ENCODE data around the gene FOXR2.

The FOXR2 gene

DNA sequence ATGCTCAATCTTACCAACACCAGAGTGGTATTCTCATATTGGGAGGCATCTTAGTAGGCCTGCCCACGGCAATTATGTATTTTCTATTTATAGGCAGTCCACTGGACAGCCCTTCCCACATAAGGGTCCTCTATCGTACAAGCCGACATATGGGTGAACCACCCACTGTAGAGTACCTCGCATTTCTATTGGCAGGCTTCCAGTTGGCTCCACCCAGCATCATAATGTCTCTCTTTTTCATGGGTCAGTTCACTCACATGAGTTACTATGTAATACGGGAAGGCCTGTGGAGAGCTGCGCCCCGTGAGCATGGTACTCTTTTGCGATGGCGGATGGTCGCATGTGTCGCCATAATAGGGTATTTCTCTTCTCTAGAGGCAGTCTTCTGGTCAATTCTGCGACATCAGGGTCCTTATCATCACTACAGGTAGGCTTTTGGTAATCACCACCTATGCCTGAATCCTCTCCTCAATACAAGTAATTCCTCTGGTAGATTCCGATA, 29.4 kb upstream of the FOXR2 start:
- H3K27ac ChIP-seq (replicated peaks; ENCODE audit: low read length) = no peak overlapping the region

DNA sequence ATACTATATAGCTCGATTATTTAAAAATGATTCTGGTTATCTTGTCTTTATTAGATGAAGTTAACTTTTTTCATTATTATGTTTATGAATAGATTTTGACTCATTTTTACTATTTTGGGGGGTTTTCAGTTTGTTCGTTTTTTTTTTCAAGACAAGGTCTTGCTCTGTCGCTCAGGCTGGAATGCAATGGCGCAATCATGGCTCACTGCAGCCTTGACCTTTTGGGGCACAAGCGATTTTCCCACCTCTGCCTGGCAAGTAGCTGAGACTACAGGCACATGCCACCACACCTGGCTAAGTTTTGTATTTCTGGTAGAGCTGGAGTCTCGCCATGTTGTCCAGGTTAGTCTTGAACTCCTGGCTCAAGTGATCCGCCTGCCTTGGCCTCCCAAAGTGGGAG, 24.9 kb upstream of the FOXR2 start:
- H3K4ac ChIP-seq (ENCODE audit: low read length) = no peak overlapping the region
- H3K27ac ChIP-seq (replicated peaks; ENCODE audit: low read length) = no peak overlapping the region
- H3K9ac ChIP-seq (ENCODE audit: low read depth, low read length, poor library complexity) = no peak overlapping the region
- H3K79me1 ChIP-seq (ENCODE audit: low read depth, low read length) = no peaks in the 10 kb centered on the region
- H2BK5ac ChIP-seq (ENCODE audit: low read length) = no peak overlapping the region
- no CpG with 5 or more reads among the region's 7 CpGs for WGBS, 2 donors (ENCODE audit: extremely low coverage in 2 of 2, insufficient read length in 2 of 2, insufficient replicate concordance in 1 of 2)
- no peak overlapping the region for H4K91ac ChIP-seq (ENCODE audit: low read depth, low read length, poor library complexity)
- no peak overlapping the region for H3K4me2 ChIP-seq (ENCODE audit: insufficient read depth, low read length, poor library complexity, severe bottlenecking)
- no peak overlapping the region for H2AK5ac ChIP-seq (ENCODE audit: low read depth, low read length)
- H4K8ac ChIP-seq (ENCODE audit: low read depth, low read length) = no peak overlapping the region
- no peaks in the 10 kb centered on the region for H3K9me3 ChIP-seq (replicated peaks in 1 of 2; ENCODE audit: control insufficient read depth in 2 of 2, insufficient read depth in 1 of 2, low read depth in 1 of 2, low read length in 2 of 2)
- H3K23ac ChIP-seq (ENCODE audit: low read depth, low read length, poor library complexity) = no peak overlapping the region
- no peaks in the 10 kb centered on the region for H3K4me1 ChIP-seq (ENCODE audit: control insufficient read depth in 2 of 2, insufficient read depth in 1 of 2, low read depth in 1 of 2, low read length in 2 of 2)
- H3K4me3 ChIP-seq (ENCODE audit: low read length in 2 of 2) = no peak overlapping the region
- H2BK15ac ChIP-seq (ENCODE audit: low read length) = no peak overlapping the region
- H2BK120ac ChIP-seq (ENCODE audit: low read depth, low read length) = no peak overlapping the region
- H3K36me3 ChIP-seq (replicated peaks in 1 of 2; ENCODE audit: control insufficient read depth in 2 of 2, insufficient read depth in 2 of 2, low read length in 2 of 2) = no peaks in the 10 kb centered on the region
- no peak overlapping the region for H2AFZ ChIP-seq (ENCODE audit: low read length)
- H3K14ac ChIP-seq (ENCODE audit: low read length) = no peak overlapping the region
- H3K27me3 ChIP-seq (ENCODE audit: control insufficient read depth in 3 of 3, insufficient read depth in 3 of 3, low read depth in 1 of 3, low read length in 3 of 3) = no peaks in the 10 kb centered on the region
- DNase-seq (ENCODE audit: low spot score) = no peak
- no peak overlapping the region for H2BK12ac ChIP-seq (ENCODE audit: low read length)
- no peak overlapping the region for H3K18ac ChIP-seq (ENCODE audit: low read length)

More for the DNA sequence above, 29.4 kb upstream of the FOXR2 start:
- Histone ChIP-seq H4K91ac (ENCODE audit: low read depth, low read length, poor library complexity) (no peak overlapping the region), H2AFZ (ENCODE audit: low read length) (no peak overlapping the region), H3K23ac (ENCODE audit: low read depth, low read length, poor library complexity) (no peak overlapping the region), H3K4me3 (ENCODE audit: low read length in 2 of 2) (no peak overlapping the region), H3K4ac (ENCODE audit: low read length) (no peak overlapping the region), H2BK120ac (ENCODE audit: low read depth, low read length) (no peak overlapping the region), H3K4me1 (ENCODE audit: control insufficient read depth in 2 of 2, insufficient read depth in 1 of 2, low read depth in 1 of 2, low read length in 2 of 2) (no peaks in the 10 kb centered on the region), H3K14ac (ENCODE audit: low read length) (no peak overlapping the region), H4K8ac (ENCODE audit: low read depth, low read length) (no peak overlapping the region), H2BK15ac (ENCODE audit: low read length) (no peak overlapping the region), H3K9me3 (replicated peaks in 1 of 2; ENCODE audit: control insufficient read depth in 2 of 2, insufficient read depth in 1 of 2, low read depth in 1 of 2, low read length in 2 of 2) (no peaks in the 10 kb centered on the region), H3K4me2 (ENCODE audit: insufficient read depth, low read length, poor library complexity, severe bottlenecking) (no peak overlapping the region), H3K27me3 (ENCODE audit: control insufficient read depth in 3 of 3, insufficient read depth in 3 of 3, low read depth in 1 of 3, low read length in 3 of 3) (no peaks in the 10 kb centered on the region), H2BK5ac (ENCODE audit: low read length) (no peak overlapping the region), H3K36me3 (replicated peaks in 1 of 2; ENCODE audit: control insufficient read depth in 2 of 2, insufficient read depth in 2 of 2, low read length in 2 of 2) (no peaks in the 10 kb centered on the region), H3K79me1 (ENCODE audit: low read depth, low read length) (no peaks in the 10 kb centered on the region), H3K18ac (ENCODE audit: low read length) (no peak overlapping the region), H2BK12ac (ENCODE audit: low read length) (no peak overlapping the region), H2AK5ac (ENCODE audit: low read depth, low read length) (no peak overlapping the region), H3K9ac (ENCODE audit: low read depth, low read length, poor library complexity) (no peak overlapping the region)
- DNase-seq (ENCODE audit: low spot score) = no peak
- WGBS, 2 donors (ENCODE audit: extremely low coverage in 2 of 2, insufficient read length in 2 of 2, insufficient replicate concordance in 1 of 2) = no CpG with 5 or more reads among the region's 13 CpGs

DNA sequence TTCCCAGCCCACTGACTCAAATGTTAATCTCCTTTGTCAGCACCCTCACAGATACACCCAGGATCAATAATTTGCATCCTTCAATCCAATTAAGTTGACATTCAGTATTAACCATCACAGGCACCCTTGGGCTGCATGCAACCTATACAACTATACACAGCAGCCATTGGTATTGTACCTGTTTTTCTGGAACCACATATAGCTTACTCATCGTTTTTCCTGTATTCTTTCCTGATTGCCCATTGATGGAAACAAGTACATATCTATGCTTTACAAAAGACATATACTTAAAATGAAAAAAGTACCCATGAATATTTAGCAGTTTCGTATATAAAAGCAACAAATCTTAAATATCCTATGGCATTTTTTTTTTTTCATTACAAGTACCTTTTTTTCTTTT, 3.7 kb upstream of the FOXR2 start:
- no peak overlapping the region for H4K8ac ChIP-seq (ENCODE audit: low read depth, low read length)
- H2AK5ac ChIP-seq (ENCODE audit: low read depth, low read length) = no peak overlapping the region
- H3K79me1 ChIP-seq (ENCODE audit: low read depth, low read length) = no peaks in the 10 kb centered on the region
- no peak overlapping the region for H2BK120ac ChIP-seq (ENCODE audit: low read depth, low read length)
- H2BK12ac ChIP-seq (ENCODE audit: low read length) = no peak overlapping the region
- H3K4ac ChIP-seq (ENCODE audit: low read length) = no peak overlapping the region
- no peak for DNase-seq (ENCODE audit: low spot score)
- no peaks in the 10 kb centered on the region for H3K4me1 ChIP-seq (ENCODE audit: control insufficient read depth in 2 of 2, insufficient read depth in 1 of 2, low read depth in 1 of 2, low read length in 2 of 2)
- no peaks in the 10 kb centered on the region for H3K36me3 ChIP-seq (replicated peaks in 1 of 2; ENCODE audit: control insufficient read depth in 2 of 2, insufficient read depth in 2 of 2, low read length in 2 of 2)
- no peak overlapping the region for H3K23ac ChIP-seq (ENCODE audit: low read depth, low read length, poor library complexity)
- H2BK15ac ChIP-seq (ENCODE audit: low read length) = no peak overlapping the region
- H3K27ac ChIP-seq (replicated peaks; ENCODE audit: low read length) = no peak overlapping the region
- no CpG with 5 or more reads among the region's 2 CpGs for WGBS, 2 donors (ENCODE audit: extremely low coverage in 2 of 2, insufficient read length in 2 of 2, insufficient replicate concordance in 1 of 2)
- H2BK5ac ChIP-seq (ENCODE audit: low read length) = no peak overlapping the region
- H4K91ac ChIP-seq (ENCODE audit: low read depth, low read length, poor library complexity) = no peak overlapping the region
- no peak overlapping the region for H3K14ac ChIP-seq (ENCODE audit: low read length)
- no peak overlapping the region for H3K9ac ChIP-seq (ENCODE audit: low read depth, low read length, poor library complexity)
- H3K9me3 ChIP-seq (replicated peaks in 1 of 2; ENCODE audit: control insufficient read depth in 2 of 2, insufficient read depth in 1 of 2, low read depth in 1 of 2, low read length in 2 of 2) = peaks cover 0 to 4% of the 10 kb centered on the region in 2 donors
- H3K27me3 ChIP-seq (ENCODE audit: control insufficient read depth in 3 of 3, insufficient read depth in 3 of 3, low read depth in 1 of 3, low read length in 3 of 3) = no peaks in the 10 kb centered on the region
- no peak overlapping the region for H2AFZ ChIP-seq (ENCODE audit: low read length)
- no peak overlapping the region for H3K18ac ChIP-seq (ENCODE audit: low read length)
- no peak overlapping the region for H3K4me2 ChIP-seq (ENCODE audit: insufficient read depth, low read length, poor library complexity, severe bottlenecking)
- H3K4me3 ChIP-seq (ENCODE audit: low read length in 2 of 2) = no peak overlapping the region

DNA sequence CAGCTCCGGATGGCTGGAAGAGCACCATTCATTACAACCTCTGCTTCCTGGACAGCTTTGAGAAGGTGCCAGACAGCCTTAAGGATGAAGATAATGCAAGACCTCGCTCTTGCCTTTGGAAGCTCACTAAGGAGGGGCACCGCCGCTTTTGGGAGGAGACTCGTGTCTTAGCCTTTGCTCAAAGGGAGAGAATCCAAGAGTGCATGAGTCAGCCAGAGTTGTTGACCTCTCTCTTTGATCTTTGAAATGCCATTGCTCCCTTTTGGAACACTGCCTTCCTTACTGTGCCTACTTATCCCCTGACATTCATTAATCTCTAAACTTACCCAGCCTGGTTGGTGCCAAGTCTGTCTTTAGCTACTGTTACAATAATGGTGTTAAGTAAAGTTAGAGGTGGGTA, 1.2 kb downstream of the FOXR2 start:
- H3K23ac ChIP-seq (ENCODE audit: low read depth, low read length, poor library complexity) = no peak overlapping the region
- no peak overlapping the region for H4K8ac ChIP-seq (ENCODE audit: low read depth, low read length)
- H2BK15ac ChIP-seq (ENCODE audit: low read length) = no peak overlapping the region
- no peaks in the 10 kb centered on the region for H3K27me3 ChIP-seq (ENCODE audit: control insufficient read depth in 3 of 3, insufficient read depth in 3 of 3, low read depth in 1 of 3, low read length in 3 of 3)
- peaks cover 0 to 4% of the 10 kb centered on the region in 2 donors for H3K9me3 ChIP-seq (replicated peaks in 1 of 2; ENCODE audit: control insufficient read depth in 2 of 2, insufficient read depth in 1 of 2, low read depth in 1 of 2, low read length in 2 of 2)
- H2AK5ac ChIP-seq (ENCODE audit: low read depth, low read length) = no peak overlapping the region
- H4K91ac ChIP-seq (ENCODE audit: low read depth, low read length, poor library complexity) = no peak overlapping the region
- H3K14ac ChIP-seq (ENCODE audit: low read length) = no peak overlapping the region
- whole genome bisulfite sequencing, 2 donors (ENCODE audit: extremely low coverage in 2 of 2, insufficient read length in 2 of 2, insufficient replicate concordance in 1 of 2) = no CpG with 5 or more reads among the region's 5 CpGs
- no peak overlapping the region for H3K4me2 ChIP-seq (ENCODE audit: insufficient read depth, low read length, poor library complexity, severe bottlenecking)
- no peak for DNase-seq (ENCODE audit: low spot score)
- H2BK12ac ChIP-seq (ENCODE audit: low read length) = no peak overlapping the region
- H2BK5ac ChIP-seq (ENCODE audit: low read length) = no peak overlapping the region
- H3K27ac ChIP-seq (replicated peaks; ENCODE audit: low read length) = no peak overlapping the region
- no peaks in the 10 kb centered on the region for H3K4me1 ChIP-seq (ENCODE audit: control insufficient read depth in 2 of 2, insufficient read depth in 1 of 2, low read depth in 1 of 2, low read length in 2 of 2)
- H2BK120ac ChIP-seq (ENCODE audit: low read depth, low read length) = no peak overlapping the region
- no peak overlapping the region for H3K4me3 ChIP-seq (ENCODE audit: low read length in 2 of 2)
- no peak overlapping the region for H3K4ac ChIP-seq (ENCODE audit: low read length)
- no peak overlapping the region for H2AFZ ChIP-seq (ENCODE audit: low read length)
- no peaks in the 10 kb centered on the region for H3K36me3 ChIP-seq (replicated peaks in 1 of 2; ENCODE audit: control insufficient read depth in 2 of 2, insufficient read depth in 2 of 2, low read length in 2 of 2)
- no peak overlapping the region for H3K9ac ChIP-seq (ENCODE audit: low read depth, low read length, poor library complexity)
- no peaks in the 10 kb centered on the region for H3K79me1 ChIP-seq (ENCODE audit: low read depth, low read length)
- no peak overlapping the region for H3K18ac ChIP-seq (ENCODE audit: low read length)

All from neuronal stem cell (in vitro differentiated cells).